Neural cell (in vitro differentiated cells): ENCODE measurements around the gene CLDND2. TPM values are rescaled to one million over a fixed set of nuclear protein-coding genes. Genes with fewer than 3 reads are reported as not detected.

Experiments used
- H2AFZ ChIP-seq: fragments of 200-600, 300-800 bp; sonication (generic), shearing (Covaris generic); 2 replicates; pipeline ENCODE4 v1.6.0; 2014; ENCODE audit warnings: low read depth, mild to moderate bottlenecking, antibody characterized with exemption, low read length, moderate library complexity
- H3F3A ChIP-seq: fragments of 200-600 bp; shearing (Covaris generic); 2 replicates; pipeline ENCODE4 v1.6.1; 2016; ENCODE audit warnings: mild to moderate bottlenecking, moderate library complexity, mixed read lengths, antibody characterized with exemption, low read length; ENCODE audit not compliant: insufficient read depth, poor library complexity, severe bottlenecking
- H3K27ac ChIP-seq: fragments of 200-600, 300-800 bp; sonication (generic), shearing (Covaris generic); 2 replicates; pipeline ENCODE4 v1.5.1; 2014; ENCODE audit warnings: mild to moderate bottlenecking, low read length, moderate library complexity
- H3K27me3 ChIP-seq: fragments of 300-800, 200-600 bp; sonication (generic), shearing (Covaris generic); 2 replicates; pipeline ENCODE4 v1.6.0; 2014; ENCODE audit warnings: mild to moderate bottlenecking, low read depth, low read length, moderate library complexity; ENCODE audit not compliant: insufficient read depth
- H3K36me3 ChIP-seq: fragments of 300-800, 200-600 bp; sonication (generic), shearing (Covaris generic); 2 replicates; pipeline ENCODE4 v1.5.1; 2014; ENCODE audit warnings: mild to moderate bottlenecking, antibody characterized with exemption, low read length, moderate library complexity; ENCODE audit not compliant: insufficient read depth
- H3K4me2 ChIP-seq: fragments of 300-800, 200-600 bp; sonication (generic), shearing (Covaris generic); 2 replicates; pipeline ENCODE4 v1.6.0; 2014; ENCODE audit warnings: mild to moderate bottlenecking, low read length
- H3K4me3 ChIP-seq: fragments of 300-800, 200-600 bp; sonication (generic), shearing (Covaris generic); 2 replicates; pipeline ENCODE4 v1.5.1; 2014; ENCODE audit warnings: mild to moderate bottlenecking, low read length, moderate library complexity
- H3K79me2 ChIP-seq: fragments of 200-600 bp; shearing (Covaris generic); replicated peaks from 2 replicates; pipeline ENCODE4 v1.6.0; 2014; ENCODE audit warnings: mild to moderate bottlenecking, low read length, moderate library complexity; ENCODE audit not compliant: insufficient read depth
- H3K9ac ChIP-seq: fragments of 300-800, 200-600 bp; sonication (generic), shearing (Covaris generic); 2 replicates; pipeline ENCODE4 v1.6.1; 2016; ENCODE audit warnings: mild to moderate bottlenecking, low read length, mixed read lengths
- H3K9me2 ChIP-seq: fragments of 200-600 bp; shearing (Covaris generic); 2 replicates; pipeline ENCODE4 v1.6.1; 2016; ENCODE audit warnings: mild to moderate bottlenecking, low read length, mixed read lengths; ENCODE audit not compliant: insufficient read depth
- H3K9me3 ChIP-seq: fragments of 200-600, 300-800 bp; sonication (generic), shearing (Covaris generic); 2 replicates; pipeline ENCODE4 v1.6.1; 2016; ENCODE audit warnings: mild to moderate bottlenecking, mixed run types, low read length, moderate library complexity, mixed read lengths
- H4K20me1 ChIP-seq: fragments of 200-600 bp; shearing (Covaris generic); 2 replicates; pipeline ENCODE4 v1.6.1; 2016; ENCODE audit warnings: mild to moderate bottlenecking, mixed run types; ENCODE audit not compliant: insufficient read depth
- EP300 ChIP-seq: fragments of 450-650 bp; conservative IDR thresholded peaks from 2 replicates; pipeline ENCODE4 v1.6.1; 2014; ENCODE audit warnings: antibody characterized with exemption, mild to moderate bottlenecking, moderate library complexity; ENCODE audit not compliant: poor library complexity, severe bottlenecking
- EZH2 ChIP-seq: fragments of 200-600, 300-800 bp; shearing (Covaris generic), sonication (generic); IDR thresholded peaks from 2 replicates; pipeline ENCODE4 v1.6.1; 2014; ENCODE audit warnings: antibody characterized with exemption, low read length, borderline replicate concordance, mild to moderate bottlenecking; ENCODE audit not compliant: insufficient read depth, poor library complexity, severe bottlenecking
- MXI1 ChIP-seq: fragments of 450-650 bp; conservative IDR thresholded peaks from 2 replicates; pipeline ENCODE4 v1.6.1; 2014; ENCODE audit warnings: antibody characterized with exemption, mild to moderate bottlenecking; ENCODE audit not compliant: poor library complexity, severe bottlenecking
- POLR2AphosphoS5 ChIP-seq: IDR thresholded peaks from 2 replicates; pipeline ENCODE4 v1.6.1; 2012
- RAD21 ChIP-seq: fragments of 450-650 bp; conservative IDR thresholded peaks from 2 replicates; pipeline ENCODE4 v1.6.1; 2014; ENCODE audit warnings: antibody characterized with exemption, mild to moderate bottlenecking, moderate library complexity
- SMC3 ChIP-seq: fragments of 450-650 bp; conservative IDR thresholded peaks from 2 replicates; pipeline ENCODE4 v1.6.1; 2014; ENCODE audit warnings: antibody characterized with exemption, mild to moderate bottlenecking, moderate library complexity; ENCODE audit not compliant: poor library complexity
- polyA plus RNA-seq: library from polyadenylated mRNA; depleted of rRNA; stranded (reverse); fragments of >200 nt; gene quantifications from 2 replicates; pipeline ENCODE4 v1.2.3, GENCODE V29; 2014
- TF ChIP-seq, protein P1 (sequence below): IDR thresholded peaks from 2 replicates; pipeline ENCODE4 v1.6.1; 2012; ENCODE audit warnings: borderline replicate concordance
- TF ChIP-seq, protein P2 (sequence below): fragments of 450-650 bp; IDR thresholded peaks from 2 replicates; pipeline ENCODE4 v1.5.1; 2014; ENCODE audit warnings: antibody characterized with exemption, mild to moderate bottlenecking, moderate library complexity; ENCODE audit not compliant: poor library complexity, severe bottlenecking

The CLDND2 gene
- polyA plus RNA-seq, 1 donor from 2014 or later, result not detected

GRCh38 chr19:51338563-51339312, 30.1 kb downstream of the CLDND2 start:
- peak overlapping the region; percentile 31 for H2AFZ ChIP-seq
- TF ChIP-seq, protein P1, sequence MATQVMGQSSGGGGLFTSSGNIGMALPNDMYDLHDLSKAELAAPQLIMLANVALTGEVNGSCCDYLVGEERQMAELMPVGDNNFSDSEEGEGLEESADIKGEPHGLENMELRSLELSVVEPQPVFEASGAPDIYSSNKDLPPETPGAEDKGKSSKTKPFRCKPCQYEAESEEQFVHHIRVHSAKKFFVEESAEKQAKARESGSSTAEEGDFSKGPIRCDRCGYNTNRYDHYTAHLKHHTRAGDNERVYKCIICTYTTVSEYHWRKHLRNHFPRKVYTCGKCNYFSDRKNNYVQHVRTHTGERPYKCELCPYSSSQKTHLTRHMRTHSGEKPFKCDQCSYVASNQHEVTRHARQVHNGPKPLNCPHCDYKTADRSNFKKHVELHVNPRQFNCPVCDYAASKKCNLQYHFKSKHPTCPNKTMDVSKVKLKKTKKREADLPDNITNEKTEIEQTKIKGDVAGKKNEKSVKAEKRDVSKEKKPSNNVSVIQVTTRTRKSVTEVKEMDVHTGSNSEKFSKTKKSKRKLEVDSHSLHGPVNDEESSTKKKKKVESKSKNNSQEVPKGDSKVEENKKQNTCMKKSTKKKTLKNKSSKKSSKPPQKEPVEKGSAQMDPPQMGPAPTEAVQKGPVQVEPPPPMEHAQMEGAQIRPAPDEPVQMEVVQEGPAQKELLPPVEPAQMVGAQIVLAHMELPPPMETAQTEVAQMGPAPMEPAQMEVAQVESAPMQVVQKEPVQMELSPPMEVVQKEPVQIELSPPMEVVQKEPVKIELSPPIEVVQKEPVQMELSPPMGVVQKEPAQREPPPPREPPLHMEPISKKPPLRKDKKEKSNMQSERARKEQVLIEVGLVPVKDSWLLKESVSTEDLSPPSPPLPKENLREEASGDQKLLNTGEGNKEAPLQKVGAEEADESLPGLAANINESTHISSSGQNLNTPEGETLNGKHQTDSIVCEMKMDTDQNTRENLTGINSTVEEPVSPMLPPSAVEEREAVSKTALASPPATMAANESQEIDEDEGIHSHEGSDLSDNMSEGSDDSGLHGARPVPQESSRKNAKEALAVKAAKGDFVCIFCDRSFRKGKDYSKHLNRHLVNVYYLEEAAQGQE, result no peak
- TF ChIP-seq, protein P2, sequence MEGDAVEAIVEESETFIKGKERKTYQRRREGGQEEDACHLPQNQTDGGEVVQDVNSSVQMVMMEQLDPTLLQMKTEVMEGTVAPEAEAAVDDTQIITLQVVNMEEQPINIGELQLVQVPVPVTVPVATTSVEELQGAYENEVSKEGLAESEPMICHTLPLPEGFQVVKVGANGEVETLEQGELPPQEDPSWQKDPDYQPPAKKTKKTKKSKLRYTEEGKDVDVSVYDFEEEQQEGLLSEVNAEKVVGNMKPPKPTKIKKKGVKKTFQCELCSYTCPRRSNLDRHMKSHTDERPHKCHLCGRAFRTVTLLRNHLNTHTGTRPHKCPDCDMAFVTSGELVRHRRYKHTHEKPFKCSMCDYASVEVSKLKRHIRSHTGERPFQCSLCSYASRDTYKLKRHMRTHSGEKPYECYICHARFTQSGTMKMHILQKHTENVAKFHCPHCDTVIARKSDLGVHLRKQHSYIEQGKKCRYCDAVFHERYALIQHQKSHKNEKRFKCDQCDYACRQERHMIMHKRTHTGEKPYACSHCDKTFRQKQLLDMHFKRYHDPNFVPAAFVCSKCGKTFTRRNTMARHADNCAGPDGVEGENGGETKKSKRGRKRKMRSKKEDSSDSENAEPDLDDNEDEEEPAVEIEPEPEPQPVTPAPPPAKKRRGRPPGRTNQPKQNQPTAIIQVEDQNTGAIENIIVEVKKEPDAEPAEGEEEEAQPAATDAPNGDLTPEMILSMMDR, result peak; percentile 86
- TF ChIP-seq EZH2, result no peak
- peak; percentile 31 for TF ChIP-seq POLR2AphosphoS5
- TF ChIP-seq MXI1, result peak; percentile 51
- no peak for TF ChIP-seq EP300
- TF ChIP-seq RAD21, result peak; percentile 83
- TF ChIP-seq SMC3, result peak; percentile 92
- no peaks in the 10 kb centered on the region for H3K79me2 ChIP-seq
- no peaks in the 10 kb centered on the region for H3F3A ChIP-seq
- H3K9me3 ChIP-seq, result no peaks in the 10 kb centered on the region
- H3K9me2 ChIP-seq, result no peaks in the 10 kb centered on the region
- H3K27me3 ChIP-seq, result peaks cover 5% of the 10 kb centered on the region
- H3K36me3 ChIP-seq, result no peaks in the 10 kb centered on the region
- peak overlapping the region; percentile 72 for H3K4me3 ChIP-seq
- peak overlapping the region; percentile 53 for H3K27ac ChIP-seq
- H3K4me2 ChIP-seq, result peak overlapping the region; percentile 36
- peak overlapping the region; percentile 70 for H3K9ac ChIP-seq
- H4K20me1 ChIP-seq, result no peaks in the 10 kb centered on the region

DNA sequence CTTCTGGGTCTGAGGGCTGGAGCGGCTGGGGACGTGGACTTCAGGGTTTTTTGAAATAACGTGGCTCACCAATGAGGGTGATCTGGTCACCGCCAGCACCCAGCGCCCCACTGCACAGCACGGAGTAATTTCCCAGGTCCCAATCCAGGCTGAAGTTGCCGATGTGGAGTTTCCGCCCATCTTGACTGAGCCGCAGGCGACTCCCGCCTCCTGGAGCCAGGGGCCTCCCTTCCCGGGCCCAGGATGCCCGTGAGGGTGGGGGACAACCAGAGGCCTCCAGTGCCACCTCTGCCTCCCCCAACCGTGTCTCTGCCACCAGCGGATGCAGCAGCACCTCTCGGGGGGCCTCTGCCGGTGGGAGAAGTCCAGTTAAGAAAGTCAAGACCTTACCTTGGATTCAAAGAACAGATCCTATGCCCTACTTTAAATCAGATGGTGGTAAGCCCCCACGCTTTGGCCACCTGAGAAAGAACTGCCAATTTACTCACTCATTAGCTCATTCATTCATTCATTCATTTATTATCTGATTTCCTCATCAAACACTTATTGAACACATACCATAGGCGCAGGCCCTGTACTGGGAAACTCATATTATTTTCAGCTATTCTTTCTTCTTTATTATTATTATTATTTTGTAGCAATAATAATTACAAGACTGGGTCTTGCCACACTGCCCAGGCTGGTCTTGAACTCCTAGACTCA, 30.8 kb downstream of the CLDND2 start:
- Histone ChIP-seq H4K20me1 (no peaks in the 10 kb centered on the region), H3K36me3 (no peaks in the 10 kb centered on the region), H3K9ac (no peak overlapping the region), H3F3A (no peaks in the 10 kb centered on the region), H3K27me3 (peaks cover 5% of the 10 kb centered on the region), H3K79me2 (no peaks in the 10 kb centered on the region), H3K4me3 (peak overlapping the region; percentile 72), H3K9me3 (no peaks in the 10 kb centered on the region), H3K27ac (no peak overlapping the region), H3K4me2 (no peak overlapping the region), H3K9me2 (no peaks in the 10 kb centered on the region), H2AFZ (no peak overlapping the region)
- TF ChIP-seq RAD21 (no peak), EP300 (no peak)
